Stimulated activated CD4-positive, alpha-beta T cell treated with anti-CD3 and anti-CD28 coated beads, Interleukin-4, amount 100 ng/mL, for 1 hour (primary cell): ENCODE data around the gene SPPL2A.
A peak's percentile ranks its signal among the peaks of the same experiment; 100 is the strongest.

Source experiments
- DNase-seq: peaks from one replicate; pipeline ENCODE4 v3.0.0-alpha.2; 2020

The SPPL2A gene

DNA sequence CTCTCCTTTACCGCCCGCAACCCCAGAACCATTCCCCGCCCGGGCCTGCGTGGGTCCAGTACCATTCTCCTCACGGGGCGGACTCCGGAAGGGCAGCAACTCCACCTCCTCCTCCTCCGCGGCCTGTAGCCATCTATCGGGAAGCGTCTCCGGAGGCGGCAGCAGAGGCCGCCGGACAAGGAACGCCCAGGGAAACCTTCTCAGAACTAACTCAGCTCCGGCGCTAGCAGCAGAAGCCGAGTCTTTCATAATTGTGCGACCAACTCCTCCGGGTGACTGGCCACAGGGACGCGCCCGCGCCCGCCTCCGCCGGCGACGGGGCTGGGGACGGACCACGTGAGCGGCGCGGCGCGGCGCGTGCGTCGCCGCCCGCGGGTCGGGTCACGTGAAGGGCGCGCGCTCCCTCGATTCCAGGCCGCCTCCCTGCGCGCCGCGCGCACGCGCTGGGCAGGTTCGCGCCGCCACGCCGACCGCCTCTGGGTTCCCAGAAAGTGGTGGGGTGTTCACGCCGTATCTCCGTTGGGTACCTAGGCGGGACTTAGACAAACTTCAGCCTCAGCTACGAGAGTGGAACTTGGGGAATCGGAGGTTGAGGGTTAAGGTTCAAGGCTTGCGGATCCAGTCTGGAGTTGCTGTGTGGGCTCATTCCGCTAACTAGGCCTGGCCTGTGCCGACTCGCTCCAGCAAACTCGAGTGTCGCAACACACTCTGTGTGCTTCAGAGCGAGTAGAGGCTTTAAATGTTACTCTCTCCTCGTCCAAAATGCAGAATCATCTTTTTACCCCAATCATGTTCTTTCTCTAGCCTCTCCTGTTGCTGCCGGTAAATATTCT is 78.8 kb downstream of the SPPL2A start, which contains the start of gene TRPM7:
TRPM7 (minus strand) TSS at position 329 of the 833 bp plus-strand sequence; CDS start at position 65, 264 bp downstream.
- DNase-seq = peak; percentile 91

DNA sequence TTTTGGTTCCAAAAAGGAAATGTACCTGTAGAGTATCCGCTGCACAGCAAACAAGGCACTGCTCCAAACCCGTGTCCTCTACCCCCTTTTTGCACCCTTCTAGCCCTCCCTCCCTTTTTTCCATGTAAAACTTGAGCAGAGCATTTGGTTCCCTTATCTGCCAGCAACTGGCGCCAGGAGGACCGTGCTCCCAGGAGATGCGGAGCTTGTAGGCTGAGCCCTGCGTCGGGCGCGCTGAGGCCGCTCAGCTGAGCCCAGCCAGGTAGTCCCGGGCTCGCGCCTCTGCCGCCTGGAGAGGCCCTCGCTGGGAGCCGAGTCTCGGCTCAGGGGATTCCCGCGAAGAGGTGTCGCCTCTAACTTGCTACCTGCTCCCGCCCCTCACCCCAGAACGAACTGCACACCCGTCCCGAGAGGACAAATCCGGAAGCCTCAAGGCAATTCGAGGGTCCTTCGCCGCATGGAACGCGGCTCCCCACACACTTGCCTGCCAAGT is 79.5 kb downstream of the SPPL2A start:
- DNase-seq = peak; percentile 82

DNA sequence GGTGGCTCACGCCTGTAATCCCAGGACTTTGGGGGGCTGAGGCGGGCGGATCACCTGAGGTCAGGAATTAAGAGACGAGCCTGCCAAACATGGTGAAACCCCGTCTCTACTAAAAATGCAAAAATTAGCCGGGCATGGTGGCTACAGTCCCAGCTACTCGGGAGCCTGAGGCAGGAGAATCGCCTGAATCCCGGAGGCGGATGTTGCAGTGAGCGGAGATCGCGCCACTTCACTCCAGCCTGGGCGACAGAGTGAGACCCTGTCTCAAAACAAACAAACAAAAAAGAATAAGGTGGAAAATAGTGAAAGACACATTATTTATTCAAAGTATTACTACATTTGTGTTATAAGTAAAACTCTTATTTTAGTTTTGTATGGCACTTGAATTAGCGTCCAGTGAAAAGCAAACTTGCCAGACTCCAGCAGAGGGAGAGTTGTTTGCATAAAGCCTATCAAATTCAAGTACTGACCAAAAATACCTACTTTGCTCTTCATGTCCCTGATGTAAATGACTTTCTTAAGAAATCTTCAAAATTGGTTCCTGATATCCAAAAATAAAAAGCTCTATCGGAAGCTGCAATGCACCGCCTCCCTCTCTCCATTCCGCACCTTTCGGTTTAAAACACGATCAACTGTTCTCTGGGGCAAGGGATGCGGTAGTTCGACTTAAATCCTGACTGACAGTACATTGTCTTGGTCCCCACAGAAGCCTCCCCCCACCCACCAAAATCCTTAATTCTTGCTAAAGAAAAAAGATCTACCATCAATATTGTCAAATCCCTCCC is 80.1 kb downstream of the SPPL2A start:
- no peak for DNase-seq

GRCh38 chr15:50681467-50681866 is 84.0 kb downstream of the SPPL2A start:
- no peak for DNase-seq

- DNase-seq = no peak
Measured at GRCh38 chr15:50676799-50677483, 88.6 kb downstream of the SPPL2A start.

- DNase-seq = no peak
Measured at GRCh38 chr15:50675535-50676144, 89.9 kb downstream of the SPPL2A start.

- DNase-seq = no peak
Measured at GRCh38 chr15:50670115-50670514, 95.4 kb downstream of the SPPL2A start.

- DNase-seq = no peak
Measured at GRCh38 chr15:50669611-50670010, 95.9 kb downstream of the SPPL2A start.

GRCh38 chr15:50665938-50666337 is 99.6 kb downstream of the SPPL2A start:
- DNase-seq = no peak

DNA sequence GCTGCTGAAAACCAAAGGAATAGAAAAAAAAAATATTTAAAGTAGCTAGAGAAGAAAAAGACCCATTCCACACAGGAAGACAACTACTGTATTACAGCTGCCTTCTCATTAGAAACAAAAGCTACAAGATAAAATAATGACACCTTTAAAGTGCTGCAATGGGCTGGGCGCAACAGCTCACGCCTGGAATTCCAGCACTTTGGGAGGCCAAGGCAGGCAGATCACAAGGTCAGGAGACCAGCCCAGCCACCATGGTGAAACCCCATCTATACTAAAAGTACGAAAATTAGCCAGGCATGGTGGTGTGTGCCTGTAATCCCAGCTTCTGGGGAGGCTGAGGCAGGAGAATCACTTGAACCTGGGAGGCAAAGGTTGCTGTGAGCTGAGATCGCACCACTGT is 110.0 kb downstream of the SPPL2A start:
- no peak for DNase-seq

GRCh38 chr15:50653156-50653743 is 112.3 kb downstream of the SPPL2A start:
- no peak for DNase-seq

GRCh38 chr15:50652671-50653070 is 112.8 kb downstream of the SPPL2A start:
- no peak for DNase-seq
